HG03432 (cell line): Measurements from ENCODE around the gene CNTNAP2.

Source experiments
- ATAC-seq: cut with Tn5 transposase; IDR thresholded peaks from one replicate; pipeline ENCODE4 v1.9.1; 2021; ENCODE audit warnings: mild to moderate bottlenecking, moderate library complexity; ENCODE audit not compliant: unreplicated experiment

The CNTNAP2 gene

GRCh38 chr7:147432576-147432975 lies 1316.0 kb downstream of the CNTNAP2 start:
- ATAC-seq = no peak

DNA sequence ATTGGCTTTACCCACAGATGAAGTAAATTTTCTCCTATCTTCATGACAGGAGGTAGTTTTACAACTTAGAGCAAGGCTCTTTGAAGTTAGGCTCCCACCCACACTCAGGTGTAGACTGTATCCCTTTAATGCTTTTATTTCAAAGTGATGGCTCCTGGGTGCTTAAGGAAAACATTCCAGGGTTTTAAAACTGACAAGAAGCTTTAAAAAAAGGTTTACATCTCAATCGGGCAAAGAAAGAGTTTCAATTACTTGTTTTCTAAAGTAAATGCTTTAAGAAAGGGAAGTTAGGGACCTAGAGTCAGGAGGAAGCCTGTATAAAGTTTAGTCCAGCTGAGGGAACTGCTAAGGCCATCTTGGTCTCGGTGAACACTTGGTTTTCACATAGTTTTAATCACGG lies 1320.1 kb downstream of the CNTNAP2 start:
- ATAC-seq = no peak

GRCh38 chr7:147438216-147438615 lies 1321.6 kb downstream of the CNTNAP2 start:
- ATAC-seq = no peak

DNA sequence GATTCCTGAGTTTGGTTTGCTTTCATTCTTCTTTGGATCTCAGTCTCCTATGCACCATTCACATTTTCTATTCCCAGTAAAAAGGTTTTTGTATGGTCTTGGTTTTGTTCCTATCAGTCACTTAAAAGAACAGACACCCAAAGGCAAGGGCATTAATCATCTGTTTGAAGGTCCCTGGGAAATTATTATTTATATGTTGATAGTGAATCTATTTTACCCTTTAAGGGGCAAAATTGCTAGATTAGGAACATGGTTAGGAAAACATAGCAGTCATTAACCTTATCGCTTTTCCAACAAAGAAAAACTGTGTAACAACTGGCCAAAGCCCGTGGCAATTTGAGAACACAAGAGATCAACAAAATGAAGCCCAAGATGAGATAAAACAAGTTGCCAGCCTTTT lies 1327.3 kb downstream of the CNTNAP2 start:
- no peak for ATAC-seq

DNA sequence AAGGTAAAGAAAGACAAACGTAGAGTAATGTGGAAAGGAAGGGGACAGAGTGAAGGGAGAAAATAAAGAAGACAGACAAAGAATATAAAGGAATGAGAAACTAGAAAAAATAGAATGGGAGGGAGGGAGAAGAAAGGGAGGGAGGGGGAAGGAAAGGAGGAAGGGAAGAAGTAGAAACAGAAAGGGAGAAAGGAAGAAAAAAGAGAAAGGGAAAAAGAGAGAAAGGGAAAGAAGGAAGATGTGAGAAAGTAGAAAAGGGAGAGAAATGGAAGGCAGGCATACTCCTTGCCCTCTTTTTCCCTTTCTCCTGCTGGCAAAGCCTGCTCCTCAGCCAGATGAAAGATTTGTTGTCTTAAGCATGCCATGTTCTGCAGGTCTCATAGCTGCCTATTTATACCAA lies 1336.2 kb downstream of the CNTNAP2 start:
- ATAC-seq = no peak

- ATAC-seq = no peak
Measured at GRCh38 chr7:147465223-147465622, 1348.6 kb downstream of the CNTNAP2 start.

- ATAC-seq = no peak
Measured at GRCh38 chr7:147472556-147472955, 1356.0 kb downstream of the CNTNAP2 start.

GRCh38 chr7:147474862-147475261 lies 1358.3 kb downstream of the CNTNAP2 start:
- ATAC-seq = no peak

- ATAC-seq = no peak
Measured at GRCh38 chr7:147477526-147477925, 1360.9 kb downstream of the CNTNAP2 start.

DNA sequence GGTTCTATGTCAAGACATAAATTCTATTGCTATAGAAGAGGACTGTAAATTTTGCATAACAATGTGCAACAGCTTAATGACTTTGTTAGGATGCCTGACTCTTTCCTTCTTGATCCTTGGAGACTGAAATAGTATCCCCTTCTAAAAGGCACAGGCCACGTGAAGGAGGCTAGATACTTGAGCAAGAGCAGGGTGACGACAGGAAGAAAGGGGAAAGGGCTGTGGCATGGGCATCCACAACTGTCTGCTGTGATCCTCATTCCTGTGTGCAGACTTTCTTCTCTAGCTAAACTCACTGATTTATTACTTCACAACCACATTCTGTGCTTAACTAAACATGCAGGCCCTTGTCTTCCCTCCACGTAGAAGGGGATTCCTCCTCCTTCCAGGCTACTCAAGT lies 1362.2 kb downstream of the CNTNAP2 start:
- ATAC-seq = no peak

GRCh38 chr7:147483634-147484292 lies 1367.2 kb downstream of the CNTNAP2 start:
- ATAC-seq = no peak

DNA sequence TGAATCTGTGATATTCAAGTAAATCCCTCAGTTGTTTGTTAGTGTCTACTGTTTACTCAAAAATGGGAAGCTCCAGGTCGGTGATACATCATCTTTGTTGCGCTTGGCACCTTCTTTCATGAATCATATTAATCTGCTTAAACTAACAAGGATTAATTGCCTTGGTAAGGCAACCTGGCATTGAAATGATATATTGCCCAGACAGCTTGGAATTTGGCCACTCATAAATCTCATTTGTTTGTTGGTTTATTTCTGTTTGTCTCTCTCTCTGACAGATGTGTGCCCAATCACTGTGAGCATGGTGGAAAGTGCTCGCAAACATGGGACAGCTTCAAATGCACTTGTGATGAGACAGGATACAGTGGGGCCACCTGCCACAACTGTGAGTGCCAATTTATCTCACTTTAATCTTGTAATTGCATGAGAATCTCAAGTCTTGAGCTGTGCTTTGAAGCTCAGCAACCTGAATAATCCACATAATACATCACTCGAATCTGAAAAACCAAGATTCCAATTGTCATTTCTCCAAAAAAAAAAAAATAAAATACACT lies 1369.1 kb downstream of the CNTNAP2 start:
- no peak for ATAC-seq

DNA sequence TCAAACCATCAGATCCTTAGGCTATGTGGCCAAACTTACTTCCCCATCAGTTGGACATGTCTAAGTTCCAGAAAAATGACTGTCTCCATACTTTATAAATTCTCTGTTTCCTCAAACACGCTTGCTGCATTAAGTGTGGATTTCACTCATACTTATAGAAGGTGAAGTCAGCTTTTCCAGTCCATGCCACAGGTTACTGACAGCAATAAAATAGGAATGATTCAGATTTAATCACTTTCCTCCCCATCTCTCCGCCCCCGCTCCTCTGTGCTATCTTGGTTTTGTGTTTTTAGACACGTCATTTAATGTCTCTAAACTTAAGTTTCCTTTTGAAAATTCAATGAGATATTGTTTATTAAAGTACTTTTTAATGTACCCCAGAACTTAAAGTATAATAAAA lies 1376.0 kb downstream of the CNTNAP2 start:
- ATAC-seq = no peak

DNA sequence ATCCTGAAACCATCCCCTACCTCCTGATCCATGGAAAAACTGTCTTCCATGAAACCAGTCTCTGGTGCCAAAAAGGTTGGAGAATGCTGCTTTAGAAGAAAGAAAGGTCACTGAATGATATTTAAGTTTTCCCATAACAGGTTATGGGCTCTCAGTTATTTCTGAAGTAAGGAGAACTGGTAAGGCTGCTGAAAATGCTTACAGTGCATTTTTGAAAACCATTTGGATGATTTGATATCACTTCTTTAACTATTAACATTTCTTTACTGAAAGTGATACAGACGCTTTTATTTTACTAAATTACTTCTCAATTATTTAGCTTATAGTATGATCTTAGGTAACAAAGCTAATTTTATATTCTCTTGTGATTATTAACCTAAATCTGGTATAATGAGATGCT lies 1379.6 kb downstream of the CNTNAP2 start:
- no peak for ATAC-seq

DNA sequence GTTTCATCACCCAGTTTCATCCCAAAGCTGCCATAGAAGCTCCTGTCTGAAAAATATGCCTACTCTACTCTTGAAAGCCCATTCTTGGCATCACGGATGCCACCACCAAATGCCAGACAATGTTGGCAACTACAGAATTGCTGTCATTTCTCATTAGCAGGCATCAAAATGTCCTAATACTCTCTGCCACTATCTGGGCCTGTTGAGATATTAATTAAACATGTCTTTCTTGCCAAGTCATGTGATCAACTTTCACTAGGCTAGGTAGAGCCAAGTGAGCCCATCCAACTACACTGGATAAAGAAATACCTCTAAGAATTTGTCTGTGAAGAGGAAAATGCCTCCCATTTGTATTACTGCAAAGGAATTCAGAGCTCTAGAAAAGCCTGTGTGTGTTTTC lies 1380.6 kb downstream of the CNTNAP2 start:
- no peak for ATAC-seq

DNA sequence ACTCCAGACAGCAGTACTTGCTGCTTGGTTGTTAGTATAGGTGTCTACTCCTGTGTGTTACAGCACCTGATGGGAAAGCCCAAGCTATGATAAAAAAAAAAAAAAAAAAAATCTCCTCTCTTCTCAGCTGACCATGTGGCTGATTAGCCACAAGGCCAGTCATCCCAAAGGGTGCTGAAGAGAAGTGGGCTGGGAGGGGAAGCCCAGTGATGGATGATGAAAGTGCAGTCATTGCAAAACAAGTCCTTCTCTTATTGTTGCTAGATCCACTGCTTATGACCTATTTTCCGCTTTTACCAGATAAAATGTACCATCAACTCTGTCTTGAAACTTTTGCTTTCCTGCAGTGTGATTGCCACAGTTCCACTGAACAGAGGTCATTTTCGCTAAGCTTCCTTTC lies 1381.5 kb downstream of the CNTNAP2 start:
- no peak for ATAC-seq

DNA sequence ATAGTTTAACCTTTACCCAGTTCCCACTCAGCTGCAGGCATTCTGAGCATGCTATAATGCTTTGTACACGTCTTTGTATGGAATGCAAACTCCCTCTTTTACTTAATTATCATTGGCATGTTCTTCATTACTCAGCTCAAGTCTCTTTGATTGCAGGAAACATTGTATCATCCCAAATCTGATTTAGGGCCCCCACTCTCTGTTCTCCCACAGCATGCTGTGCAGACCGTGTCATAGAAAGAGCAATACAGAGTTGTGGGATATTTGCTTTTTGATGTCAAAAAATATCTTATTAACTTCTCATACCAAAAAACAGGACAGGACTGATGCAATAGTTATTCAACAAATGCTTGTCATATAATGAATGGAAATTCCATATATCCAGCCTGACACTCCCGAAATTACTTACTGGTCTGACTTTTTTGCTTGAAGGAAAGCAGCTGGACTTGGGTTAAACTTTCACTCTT lies 1392.5 kb downstream of the CNTNAP2 start:
- ATAC-seq = no peak

- no peak for ATAC-seq
Measured at GRCh38 chr7:147509541-147510200, 1393.1 kb downstream of the CNTNAP2 start.

GRCh38 chr7:147510201-147510542 lies 1393.6 kb downstream of the CNTNAP2 start:
- no peak for ATAC-seq

GRCh38 chr7:147510923-147511322 lies 1394.3 kb downstream of the CNTNAP2 start:
- no peak for ATAC-seq

DNA sequence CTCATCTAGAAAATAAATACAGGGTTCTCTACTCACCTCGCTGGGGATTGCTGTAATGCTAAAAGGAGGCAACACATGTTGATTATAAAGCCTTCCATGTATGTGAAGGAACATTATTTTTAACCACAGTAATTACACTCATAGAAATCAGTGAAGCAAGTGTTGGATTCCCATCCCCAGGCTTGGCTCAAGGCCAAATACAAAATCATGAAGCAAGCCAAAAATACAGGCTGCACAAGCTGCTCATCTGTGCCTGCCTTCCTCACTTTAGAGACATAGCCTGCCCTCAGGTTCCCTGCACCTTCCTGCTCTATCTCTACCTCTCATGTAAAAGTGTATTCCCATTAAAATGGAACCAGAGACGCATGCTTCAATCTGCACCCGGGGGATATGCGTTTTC lies 1396.8 kb downstream of the CNTNAP2 start:
- no peak for ATAC-seq

DNA sequence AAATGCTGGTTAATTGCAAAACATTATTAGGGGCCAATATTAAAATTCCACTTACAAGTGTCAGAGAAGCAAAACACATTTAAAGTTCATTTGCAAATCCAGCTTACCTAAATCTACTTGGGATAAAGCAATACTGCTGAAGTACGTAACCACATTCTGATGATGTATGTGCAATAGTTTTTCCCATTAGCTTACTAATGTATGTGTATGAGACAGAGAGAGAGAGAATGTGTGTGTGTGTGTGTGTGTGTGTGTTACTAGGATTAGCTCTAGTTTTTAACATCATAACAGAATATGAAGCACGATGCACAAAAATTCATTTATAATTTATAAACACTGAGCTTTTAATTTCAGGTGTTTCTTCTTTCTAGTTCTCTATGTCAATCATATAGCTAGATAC lies 1399.8 kb downstream of the CNTNAP2 start:
- no peak for ATAC-seq

DNA sequence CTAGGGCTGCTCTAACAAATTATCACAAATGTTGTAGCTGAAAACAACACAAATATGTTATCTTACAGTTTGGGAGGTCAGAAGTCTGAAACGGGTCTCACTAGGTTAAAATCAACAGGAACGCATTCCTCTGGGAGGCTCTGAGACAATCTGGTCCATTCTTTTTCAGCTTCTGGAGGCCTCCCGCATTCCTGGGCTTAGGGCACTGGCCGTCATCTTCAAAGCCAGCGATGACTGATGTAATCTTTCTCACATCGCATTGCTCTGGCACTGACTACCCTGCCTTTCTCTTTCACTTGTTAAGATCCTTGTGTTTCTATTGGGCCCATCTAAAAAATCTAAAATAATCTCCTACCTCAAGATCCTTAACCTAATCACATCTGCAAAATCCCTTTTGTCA lies 1402.5 kb downstream of the CNTNAP2 start:
- ATAC-seq = no peak
